Astrocyte (in vitro differentiated cells and primary cell): ENCODE data around the gene LMCD1. TPM values are rescaled to one million over a fixed set of nuclear protein-coding genes. Genes with fewer than 3 reads are reported as not detected.

Experiments
- DNase-seq: peaks from one replicate; pipeline ENCODE4 v3.0.0-alpha.2; 2010; ENCODE audit warnings: low read depth
- FAIRE-seq: peaks from 2 replicates; lab custom pipeline; 2011; peaks lifted over from hg19 to GRCh38; lab: Jason Lieb, UNC
- H2AFZ ChIP-seq: 2 replicates; pipeline ENCODE4 v1.6.0; 2012; ENCODE audit warnings: low read depth, low read length, inconsistent platforms
- H3K27ac ChIP-seq: 2 replicates; pipeline ENCODE4 v1.5.1; 2011; ENCODE audit warnings: low read depth, low read length, inconsistent platforms
- H3K27me3 ChIP-seq: 2 replicates; pipeline ENCODE4 v1.6.0; 2011; ENCODE audit warnings: low read length, inconsistent platforms; ENCODE audit not compliant: insufficient read depth
- H3K36me3 ChIP-seq: 2 replicates; pipeline ENCODE4 v1.5.1; 2011; ENCODE audit warnings: low read length, inconsistent platforms; ENCODE audit not compliant: insufficient read depth
- H3K4me1 ChIP-seq: 2 replicates; pipeline ENCODE4 v1.5.1; 2011; ENCODE audit warnings: low read length, inconsistent platforms; ENCODE audit not compliant: insufficient read depth
- H3K4me2 ChIP-seq: 2 replicates; pipeline ENCODE4 v1.6.0; 2012; ENCODE audit warnings: low read length, inconsistent platforms
- H3K4me3 ChIP-seq: 2 replicates; pipeline ENCODE4 v1.5.1; 2011; ENCODE audit warnings: low read depth, mild to moderate bottlenecking, low read length, inconsistent platforms; ENCODE audit not compliant: insufficient read depth
- H3K79me2 ChIP-seq: 2 replicates; pipeline ENCODE4 v1.6.0; 2012; ENCODE audit warnings: mild to moderate bottlenecking, low read length, inconsistent platforms; ENCODE audit not compliant: insufficient read depth
- H3K9ac ChIP-seq: 2 replicates; pipeline ENCODE4 v1.6.0; 2012; ENCODE audit warnings: mild to moderate bottlenecking, low read length, inconsistent platforms
- H3K9me3 ChIP-seq: 2 replicates; pipeline ENCODE4 v1.5.1; 2012; ENCODE audit warnings: low read depth, mild to moderate bottlenecking, low read length, inconsistent platforms; ENCODE audit not compliant: insufficient read depth
- H4K20me1 ChIP-seq: 2 replicates; pipeline ENCODE4 v1.6.0; 2012; ENCODE audit warnings: low read length, inconsistent platforms; ENCODE audit not compliant: insufficient read depth
- H3K27ac Mint-ChIP-seq: one replicate; pipeline ENCODE4 v1.8.0; 2021; ENCODE audit warnings: mild to moderate bottlenecking, mixed read lengths; ENCODE audit not compliant: unreplicated experiment
- H3K27me3 Mint-ChIP-seq: one replicate; pipeline ENCODE4 v1.8.0; 2021; ENCODE audit warnings: low read depth, mixed read lengths; ENCODE audit not compliant: unreplicated experiment
- H3K36me3 Mint-ChIP-seq: one replicate; pipeline ENCODE4 v1.8.0; 2021; ENCODE audit warnings: low read depth, mixed read lengths; ENCODE audit not compliant: unreplicated experiment
- H3K4me1 Mint-ChIP-seq: one replicate; pipeline ENCODE4 v1.8.0; 2021; ENCODE audit warnings: low read depth, mixed read lengths; ENCODE audit not compliant: unreplicated experiment
- H3K4me3 Mint-ChIP-seq: one replicate; pipeline ENCODE4 v1.8.0; 2021; ENCODE audit warnings: mild to moderate bottlenecking, moderate library complexity, mixed read lengths; ENCODE audit not compliant: unreplicated experiment
- H3K9me3 Mint-ChIP-seq: one replicate; pipeline ENCODE4 v1.8.0; 2021; ENCODE audit warnings: mild to moderate bottlenecking, mixed read lengths; ENCODE audit not compliant: unreplicated experiment
- CTCF ChIP-seq: IDR thresholded peaks from 2 replicates; pipeline ENCODE4 v1.5.1; 2011; ENCODE audit warnings: low read depth, mild to moderate bottlenecking, inconsistent platforms, low read length, moderate library complexity; ENCODE audit not compliant: insufficient read depth
- EZH2 ChIP-seq: IDR thresholded peaks from 2 replicates; pipeline ENCODE4 v1.6.1; 2012; ENCODE audit warnings: mild to moderate bottlenecking, low read length, inconsistent platforms; ENCODE audit not compliant: insufficient read depth
- total RNA-seq: library from RNA; stranded (reverse); gene quantifications from 2 replicates; pipeline ENCODE4 v1.2.1, GENCODE V29; 2021

The LMCD1 gene
- total RNA-seq, 1 donor from 2014 or later, result 374 TPM

- no peak overlapping the region for H3K4me3 ChIP-seq
- H3K27ac ChIP-seq, result no peak overlapping the region
- DNase-seq (no peak), FAIRE-seq (no peak)
- Mint-ChIP-seq H3K36me3 (peaks cover 25% of the 10 kb centered on the region), H3K4me1 (peaks cover 29% of the 10 kb centered on the region), H3K27me3 (no peaks in the 10 kb centered on the region), H3K4me3 (no peak overlapping the region), H3K27ac (peak overlapping the region; percentile 50), H3K9me3 (peaks cover 2% of the 10 kb centered on the region)
- no peaks in the 10 kb centered on the region for H3K79me2 ChIP-seq
- no peak overlapping the region for H3K9ac ChIP-seq
- no peaks in the 10 kb centered on the region for H4K20me1 ChIP-seq
- no peak overlapping the region for H3K4me2 ChIP-seq
- no peak for TF ChIP-seq EZH2
- no peak for TF ChIP-seq CTCF
- H3K4me1 ChIP-seq, result no peaks in the 10 kb centered on the region
- H3K9me3 ChIP-seq, result no peaks in the 10 kb centered on the region
- no peak overlapping the region for H2AFZ ChIP-seq
- peaks cover 30% of the 10 kb centered on the region for H3K36me3 ChIP-seq
- H3K27me3 ChIP-seq, result no peaks in the 10 kb centered on the region
Observed at GRCh38 chr3:8546609-8547008, 45.0 kb downstream of the LMCD1 start.

GRCh38 chr3:8548502-8549275 is 47.1 kb downstream of the LMCD1 start:
- Histone ChIP-seq H3K4me2 (no peak overlapping the region), H3K27ac (no peak overlapping the region), H3K79me2 (no peaks in the 10 kb centered on the region), H3K4me1 (no peaks in the 10 kb centered on the region), H3K4me3 (no peak overlapping the region), H3K36me3 (peaks cover 29% of the 10 kb centered on the region), H2AFZ (no peak overlapping the region), H4K20me1 (no peaks in the 10 kb centered on the region), H3K9me3 (no peaks in the 10 kb centered on the region), H3K27me3 (no peaks in the 10 kb centered on the region), H3K9ac (no peak overlapping the region)
- H3K27me3 Mint-ChIP-seq, result no peaks in the 10 kb centered on the region
- FAIRE-seq (no peak), DNase-seq (no peak)
- H3K9me3 Mint-ChIP-seq, result no peaks in the 10 kb centered on the region
- peaks cover 21% of the 10 kb centered on the region for H3K36me3 Mint-ChIP-seq
- no peak for TF ChIP-seq CTCF
- TF ChIP-seq EZH2, result no peak
- no peak overlapping the region for H3K4me3 Mint-ChIP-seq
- H3K27ac Mint-ChIP-seq, result peak overlapping the region; percentile 89
- peaks cover 33% of the 10 kb centered on the region for H3K4me1 Mint-ChIP-seq

- H3K27ac Mint-ChIP-seq, result peak overlapping the region; percentile 73
- Histone ChIP-seq H3K9ac (no peak overlapping the region), H3K4me1 (peaks cover 1% of the 10 kb centered on the region), H4K20me1 (no peaks in the 10 kb centered on the region), H3K27ac (no peak overlapping the region), H2AFZ (no peak overlapping the region), H3K36me3 (peaks cover 27% of the 10 kb centered on the region), H3K4me3 (no peak overlapping the region), H3K27me3 (no peaks in the 10 kb centered on the region), H3K4me2 (no peak overlapping the region), H3K79me2 (no peaks in the 10 kb centered on the region), H3K9me3 (no peaks in the 10 kb centered on the region)
- FAIRE-seq, result no peak
- TF ChIP-seq CTCF (no peak), EZH2 (no peak)
- peaks cover 37% of the 10 kb centered on the region for H3K4me1 Mint-ChIP-seq
- no peak overlapping the region for H3K4me3 Mint-ChIP-seq
- peaks cover 22% of the 10 kb centered on the region for H3K36me3 Mint-ChIP-seq
- no peak for DNase-seq
- no peaks in the 10 kb centered on the region for H3K27me3 Mint-ChIP-seq
- no peaks in the 10 kb centered on the region for H3K9me3 Mint-ChIP-seq
Observed at GRCh38 chr3:8549354-8549753, 47.7 kb downstream of the LMCD1 start.
